Erythroblast (primary cell): ENCODE results near the gene SNX33.

Source experiments
- GATA1 ChIP-seq: IDR thresholded peaks from 2 replicates; pipeline ENCODE4 v1.6.1; 2011; ENCODE audit warnings: low read depth, mild to moderate bottlenecking, control low read depth, low read length, moderate library complexity
- POLR2A ChIP-seq: IDR thresholded peaks from 2 replicates; pipeline ENCODE4 v1.6.1; 2011; ENCODE audit warnings: mild to moderate bottlenecking, low read length

GRCh38 chr15:75688278-75688557 is 40.5 kb downstream of the SNX33 start:
- TF ChIP-seq POLR2A (no peak), GATA1 (no peak)
